Smooth muscle cell (in vitro differentiated cells): Measurements from ENCODE around the gene SLC25A44. TPM values are rescaled to one million over a fixed set of nuclear protein-coding genes. Genes with fewer than 3 reads are reported as not detected.

Experiments used
- DNase-seq: peaks from one replicate; lab custom pipeline; 2025; ENCODE audit not compliant: unreplicated experiment; lab: John Stamatoyannopoulos, UW
- H2AFZ ChIP-seq: fragments of 200-600 bp; sonication (generic); 2 replicates; pipeline ENCODE4 v1.6.0; 2016; ENCODE audit warnings: antibody characterized with exemption, low read depth, mild to moderate bottlenecking
- H3F3A ChIP-seq: fragments of 200-600 bp; sonication (generic); 2 replicates; pipeline ENCODE4 v1.6.0; 2017; ENCODE audit warnings: antibody characterized with exemption, low read depth
- H3K27ac ChIP-seq: fragments of 200-600 bp; sonication (generic); 2 replicates; pipeline ENCODE4 v1.5.1; 2016; ENCODE audit warnings: low read depth, mild to moderate bottlenecking
- H3K27me3 ChIP-seq: fragments of 200-600 bp; sonication (generic); 2 replicates; pipeline ENCODE4 v1.6.1; 2016; ENCODE audit warnings: low read depth, mild to moderate bottlenecking
- H3K36me3 ChIP-seq: fragments of 200-600 bp; sonication (generic); 2 replicates; pipeline ENCODE4 v1.5.1; 2016; ENCODE audit warnings: low read depth
- H3K4me1 ChIP-seq: fragments of 200-600 bp; sonication (generic); 2 replicates; pipeline ENCODE4 v1.5.1; 2016; ENCODE audit warnings: low read depth
- H3K4me2 ChIP-seq: fragments of 200-600 bp; sonication (generic); 2 replicates; pipeline ENCODE4 v1.6.0; 2016; ENCODE audit warnings: mild to moderate bottlenecking
- H3K4me3 ChIP-seq: fragments of 200-600 bp; sonication (generic); 2 replicates; pipeline ENCODE4 v1.5.1; 2016; ENCODE audit warnings: mild to moderate bottlenecking
- H3K79me2 ChIP-seq: fragments of 200-600 bp; sonication (generic); 2 replicates; pipeline ENCODE4 v1.6.0; 2016; ENCODE audit warnings: low read depth, mild to moderate bottlenecking
- H3K9ac ChIP-seq: fragments of 200-600 bp; sonication (generic); 2 replicates; pipeline ENCODE4 v1.6.0; 2016; ENCODE audit warnings: low read depth
- H3K9me3 ChIP-seq: fragments of 200-600 bp; sonication (generic); replicated peaks from 2 replicates; pipeline ENCODE4 v1.5.1; 2016; ENCODE audit warnings: low read depth
- H4K20me1 ChIP-seq: fragments of 200-600 bp; sonication (generic); 2 replicates; pipeline ENCODE4 v1.6.0; 2016; ENCODE audit warnings: low read depth
- CTCF ChIP-seq: fragments of 200-600 bp; sonication (generic); IDR thresholded peaks from 2 replicates; pipeline ENCODE4 v1.5.1; 2017; ENCODE audit warnings: borderline replicate concordance, mild to moderate bottlenecking, antibody characterized with exemption; ENCODE audit not compliant: insufficient read depth, poor library complexity, severe bottlenecking
- WGBS: methylation state at CpG from one replicate; pipeline ENCODE4 v1.1.7; 2016; ENCODE audit warnings: low lambda C conversion rate; 5-methylcytosine and 5-hydroxymethylcytosine counted together
- polyA plus RNA-seq: library from polyadenylated mRNA; unstranded; fragments of >200 nt; fragmentation: Nextera tagmentation; extraction: Ambion mirVana; gene quantifications from 2 replicates; pipeline ENCODE4 v1.2.1, GENCODE V29; 2016
- total RNA-seq: library from RNA; depleted of rRNA; stranded (reverse); fragments of >200 nt; gene quantifications from 2 replicates; pipeline ENCODE4 v1.2.3, GENCODE V29; 2014

The SLC25A44 gene
- total and polyA plus RNA-seq, 2 experiments from 2014 or later: 11.4 to 11.6 TPM

DNA sequence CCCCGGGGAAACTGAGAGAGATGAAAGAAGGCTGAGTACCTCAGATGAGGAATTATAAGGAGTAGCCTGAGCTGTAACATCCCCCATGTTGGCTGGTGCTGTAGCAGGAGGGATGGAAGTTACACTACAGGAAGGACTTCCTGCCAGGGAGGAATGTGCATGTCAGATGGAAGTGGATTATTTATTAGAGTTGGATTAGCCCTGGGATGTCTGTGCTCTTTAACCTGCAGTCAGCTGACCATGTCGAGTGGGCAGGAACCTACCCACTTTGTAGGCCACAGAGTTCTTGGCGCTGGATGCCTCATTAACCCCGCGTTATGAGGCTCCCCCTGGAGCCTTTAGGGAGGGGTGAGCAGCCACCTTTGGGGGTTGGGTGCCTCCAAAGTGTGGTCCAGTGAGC is 41.3 kb upstream of the SLC25A44 start:
- Histone ChIP-seq H3K9ac (no peak overlapping the region), H3K79me2 (no peaks in the 10 kb centered on the region), H3F3A (no peaks in the 10 kb centered on the region), H4K20me1 (no peaks in the 10 kb centered on the region), H3K36me3 (no peaks in the 10 kb centered on the region), H3K27ac (no peak overlapping the region), H3K9me3 (no peaks in the 10 kb centered on the region), H3K27me3 (peaks cover 15% of the 10 kb centered on the region), H3K4me2 (no peak overlapping the region), H3K4me3 (no peak overlapping the region), H3K4me1 (peaks cover 1% of the 10 kb centered on the region), H2AFZ (no peak overlapping the region)
- DNase-seq: no peak
- WGBS: 84% methylated on average over 5 of the region's 5 CpGs
- no peak for TF ChIP-seq CTCF

GRCh38 chr1:156153362-156153761 is 40.5 kb upstream of the SLC25A44 start, which contains the start of gene SEMA4A:
Gene SEMA4A, plus strand, starts transcription at chr1:156153585. Its CDS starts 994 bp downstream, at chr1:156154579.
- TF ChIP-seq CTCF: no peak
- Histone ChIP-seq H3K4me3 (no peak within 1 kb of the TSS), H3K4me1 (no peaks in the 10 kb centered on the region), H3K4me2 (no peak within 1 kb of the TSS), H3F3A (no peaks in the 10 kb centered on the region), H2AFZ (no peak within 1 kb of the TSS), H3K36me3 (no peaks in the 10 kb centered on the region), H3K27ac (no peak within 1 kb of the TSS), H3K9ac (no peak within 1 kb of the TSS), H4K20me1 (no peaks in the 10 kb centered on the region), H3K79me2 (no peaks in the 10 kb centered on the region), H3K9me3 (no peaks in the 10 kb centered on the region), H3K27me3 (peaks cover 15% of the 10 kb centered on the region)
- no peak for DNase-seq
- 73% methylated on average over 10 of the region's 10 CpGs for WGBS

DNA sequence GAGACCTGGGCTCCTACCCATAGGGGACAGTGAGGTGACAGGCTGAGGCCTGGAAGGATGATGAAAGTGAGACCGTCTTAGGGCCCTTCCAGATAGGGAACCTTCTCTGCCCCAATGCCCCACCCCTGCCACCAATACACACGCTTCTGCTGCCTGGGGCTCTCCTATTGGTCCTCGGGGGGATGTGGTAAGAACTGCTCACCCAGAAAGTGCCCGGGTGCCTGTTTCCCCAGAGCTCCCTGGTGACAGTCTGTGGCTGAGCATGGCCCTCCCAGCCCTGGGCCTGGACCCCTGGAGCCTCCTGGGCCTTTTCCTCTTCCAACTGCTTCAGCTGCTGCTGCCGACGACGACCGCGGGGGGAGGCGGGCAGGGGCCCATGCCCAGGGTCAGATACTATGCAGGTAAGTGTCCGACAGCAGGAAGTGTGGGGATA is 39.6 kb upstream of the SLC25A44 start:
- no peaks in the 10 kb centered on the region for H3K9me3 ChIP-seq
- H3K27ac ChIP-seq: no peak overlapping the region
- H2AFZ ChIP-seq: no peak overlapping the region
- DNase-seq: no peak
- H3K4me3 ChIP-seq: no peak overlapping the region
- no peaks in the 10 kb centered on the region for H3K79me2 ChIP-seq
- H3K36me3 ChIP-seq: no peaks in the 10 kb centered on the region
- H3K9ac ChIP-seq: no peak overlapping the region
- 86% methylated on average over 11 of the region's 11 CpGs for WGBS
- no peaks in the 10 kb centered on the region for H3F3A ChIP-seq
- no peaks in the 10 kb centered on the region for H3K4me1 ChIP-seq
- H3K4me2 ChIP-seq: no peak overlapping the region
- H4K20me1 ChIP-seq: no peaks in the 10 kb centered on the region
- TF ChIP-seq CTCF: no peak
- peaks cover 9% of the 10 kb centered on the region for H3K27me3 ChIP-seq

GRCh38 chr1:156155756-156156510 is 38.0 kb upstream of the SLC25A44 start:
- no peak overlapping the region for H3K9ac ChIP-seq
- no peaks in the 10 kb centered on the region for H3F3A ChIP-seq
- WGBS: 85% methylated on average over 12 of the region's 12 CpGs

More at GRCh38 chr1:156155756-156156510, 38.0 kb upstream of the SLC25A44 start:
- H4K20me1 ChIP-seq: no peaks in the 10 kb centered on the region
- TF ChIP-seq CTCF: no peak
- no peak for DNase-seq
- no peak overlapping the region for H3K27ac ChIP-seq
- no peaks in the 10 kb centered on the region for H3K36me3 ChIP-seq
- no peaks in the 10 kb centered on the region for H3K27me3 ChIP-seq
- no peak overlapping the region for H2AFZ ChIP-seq
- H3K4me3 ChIP-seq: no peak overlapping the region
- H3K4me2 ChIP-seq: no peak overlapping the region
- H3K9me3 ChIP-seq: no peaks in the 10 kb centered on the region
- no peaks in the 10 kb centered on the region for H3K4me1 ChIP-seq
- no peaks in the 10 kb centered on the region for H3K79me2 ChIP-seq
